ENCODE measurements around the gene NLGN1. TPM values are rescaled to one million over a fixed set of nuclear protein-coding genes. Genes with fewer than 3 reads are reported as not detected.

Gene NLGN1
- total and polyA plus RNA-seq, 2 of the 8 experiments (the other 6 are each of a cell fraction or from before 2014, with no cell fraction given) = 7.8 to 14.8 TPM

GRCh38 chr3:174126990-174127758 is 729.6 kb downstream of the NLGN1 start (continued):
- TF ChIP-seq, protein P1, sequence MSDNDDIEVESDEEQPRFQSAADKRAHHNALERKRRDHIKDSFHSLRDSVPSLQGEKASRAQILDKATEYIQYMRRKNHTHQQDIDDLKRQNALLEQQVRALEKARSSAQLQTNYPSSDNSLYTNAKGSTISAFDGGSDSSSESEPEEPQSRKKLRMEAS (IDR thresholded peaks at IDR 0.05) = no peak
- TF ChIP-seq TAF1 (IDR thresholded peaks at IDR 0.05; ENCODE audit: low read depth, low read length) (no peak), GABPA (IDR thresholded peaks at IDR 0.05; ENCODE audit: borderline replicate concordance, insufficient read depth, low read length) (no peak), ASH2L (IDR thresholded peaks at IDR 0.05; ENCODE audit: low read length) (no peak), NRF1 (IDR thresholded peaks at IDR 0.05; ENCODE audit: low read depth, low read length) (no peak), SIN3A (conservative IDR thresholded peaks at IDR 0.05 in 1 of 2, IDR thresholded peaks at IDR 0.05 in 1 of 2; ENCODE audit: low read depth in 1 of 2, low read length in 2 of 2) (no peak), SP4 (IDR thresholded peaks at IDR 0.05; ENCODE audit: low read length) (no peak)
- TF ChIP-seq, protein P2, sequence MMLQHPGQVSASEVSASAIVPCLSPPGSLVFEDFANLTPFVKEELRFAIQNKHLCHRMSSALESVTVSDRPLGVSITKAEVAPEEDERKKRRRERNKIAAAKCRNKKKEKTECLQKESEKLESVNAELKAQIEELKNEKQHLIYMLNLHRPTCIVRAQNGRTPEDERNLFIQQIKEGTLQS (IDR thresholded peaks at IDR 0.05; ENCODE audit: insufficient read depth, low read depth, low read length) = no peak
